Measurements from ENCODE around the gene ZFPM1.

The ZFPM1 gene

GRCh38 chr16:88433632-88434352 is 19.3 kb upstream of the ZFPM1 start:
- ATAC-seq, result no peak
- no peak for TF ChIP-seq PATZ1 (CRISPR knock-in tag; IDR thresholded peaks at IDR 0.05; ENCODE audit: borderline replicate concordance)
- no peak for TF ChIP-seq OSR1 (CRISPR knock-in tag; IDR thresholded peaks at IDR 0.05)
- no peak for TF ChIP-seq ZNF565 (CRISPR knock-in tag; conservative IDR thresholded peaks at IDR 0.05; ENCODE audit: low read depth)
- TF ChIP-seq ISL1 (CRISPR knock-in tag; IDR thresholded peaks at IDR 0.05), result no peak
- TF ChIP-seq CSRNP3 (CRISPR knock-in tag; IDR thresholded peaks at IDR 0.05), result no peak
- TF ChIP-seq TCF4 (CRISPR knock-in tag; IDR thresholded peaks at IDR 0.05; ENCODE audit: borderline replicate concordance), result no peak
- TF ChIP-seq ESRRG (CRISPR knock-in tag; IDR thresholded peaks at IDR 0.05), result no peak
- TF ChIP-seq POU6F1 (CRISPR knock-in tag; IDR thresholded peaks at IDR 0.05; ENCODE audit: borderline replicate concordance, low read depth), result no peak
- no peak for TF ChIP-seq TSHZ2 (CRISPR knock-in tag; IDR thresholded peaks at IDR 0.05)

- ATAC-seq, result no peak
- TF ChIP-seq ESRRG (CRISPR knock-in tag; IDR thresholded peaks at IDR 0.05), result no peak
- TF ChIP-seq RARB (CRISPR knock-in tag; IDR thresholded peaks at IDR 0.05), result no peak
- no peak for TF ChIP-seq ZNF565 (CRISPR knock-in tag; conservative IDR thresholded peaks at IDR 0.05; ENCODE audit: low read depth)
- TF ChIP-seq ZC3H10 (CRISPR knock-in tag; IDR thresholded peaks at IDR 0.05), result no peak
- TF ChIP-seq ZFP3 (CRISPR knock-in tag; IDR thresholded peaks at IDR 0.05), result no peak
- TF ChIP-seq CREB5 (CRISPR knock-in tag; IDR thresholded peaks at IDR 0.05; ENCODE audit: low read depth), result no peak
- TF ChIP-seq OSR1 (CRISPR knock-in tag; IDR thresholded peaks at IDR 0.05), result no peak
- no peak for TF ChIP-seq ISL1 (CRISPR knock-in tag; IDR thresholded peaks at IDR 0.05)
- no peak for TF ChIP-seq ZFP30 (CRISPR knock-in tag; IDR thresholded peaks at IDR 0.05)
- no peak for TF ChIP-seq ZNF70 (CRISPR knock-in tag; IDR thresholded peaks at IDR 0.05)
- no peak for TF ChIP-seq CSDC2 (CRISPR knock-in tag; IDR thresholded peaks at IDR 0.05)
- TF ChIP-seq GLIS3 (CRISPR knock-in tag; IDR thresholded peaks at IDR 0.05), result no peak
- TF ChIP-seq BACH2 (CRISPR knock-in tag; IDR thresholded peaks at IDR 0.05; ENCODE audit: borderline replicate concordance), result no peak
- TF ChIP-seq TSHZ2 (CRISPR knock-in tag; IDR thresholded peaks at IDR 0.05), result no peak
- no peak for TF ChIP-seq CSRNP3 (CRISPR knock-in tag; IDR thresholded peaks at IDR 0.05)
Observed at GRCh38 chr16:88434353-88434690, 18.8 kb upstream of the ZFPM1 start.
